Umbilical cord (tissue), 2 donors: ENCODE data around the gene MPZL3. TPM values are rescaled to one million over a fixed set of nuclear protein-coding genes. Genes with fewer than 3 reads are reported as not detected.

Experiments used
- DNase-seq: peaks from one replicate; pipeline ENCODE4 v3.0.0-alpha.2; 2015; ENCODE audit warnings: low spot score
- total RNA-seq: library from RNA; depleted of rRNA; stranded (reverse); fragments of >200 nt; gene quantifications from one replicate; pipeline ENCODE4 v1.2.3, GENCODE V29; 2014; ENCODE audit warnings: low replicate concordance; ENCODE audit not compliant: insufficient read depth

The MPZL3 gene
- total RNA-seq, 1 donor from 2014 or later, result 5.3 TPM

GRCh38 chr11:118232659-118233058 is 19.5 kb downstream of the MPZL3 start:
- DNase-seq, result no peak

GRCh38 chr11:118231461-118231860 is 20.7 kb downstream of the MPZL3 start:
- no peak for DNase-seq

- DNase-seq, result no peak
Measured at GRCh38 chr11:118230088-118230487, 22.1 kb downstream of the MPZL3 start.

- DNase-seq, result no peak
Measured at GRCh38 chr11:118229274-118229847, 22.8 kb downstream of the MPZL3 start.

GRCh38 chr11:118227865-118228785 is 24.0 kb downstream of the MPZL3 start:
- no peak for DNase-seq

- no peak for DNase-seq
Measured at GRCh38 chr11:118226781-118227180, 25.4 kb downstream of the MPZL3 start.

- peak; percentile 17 for DNase-seq
Measured at GRCh38 chr11:118226296-118226695, 25.9 kb downstream of the MPZL3 start.

- DNase-seq, result no peak
Measured at GRCh38 chr11:118224511-118225188, 27.5 kb downstream of the MPZL3 start, which contains the start of gene JAML. TSS of gene JAML (minus strand) at chr11:118225011. CDS start at chr11:118214866, 10,145 bp downstream.

GRCh38 chr11:118223992-118224391 is 28.2 kb downstream of the MPZL3 start:
- no peak for DNase-seq

- no peak for DNase-seq
Measured at GRCh38 chr11:118223570-118223969, 28.6 kb downstream of the MPZL3 start.

- no peak for DNase-seq
Measured at GRCh38 chr11:118222437-118222836, 29.7 kb downstream of the MPZL3 start.

- no peak for DNase-seq
Measured at GRCh38 chr11:118221419-118221818, 30.7 kb downstream of the MPZL3 start.

GRCh38 chr11:118219732-118220131 is 32.4 kb downstream of the MPZL3 start:
- DNase-seq, result no peak

- DNase-seq, result no peak
Measured at GRCh38 chr11:118219244-118219643, 32.9 kb downstream of the MPZL3 start.

GRCh38 chr11:118217575-118217974 is 34.6 kb downstream of the MPZL3 start:
- DNase-seq, result no peak

GRCh38 chr11:118216621-118217481 is 35.3 kb downstream of the MPZL3 start:
- no peak for DNase-seq

- DNase-seq, result no peak
Measured at GRCh38 chr11:118215765-118216164, 36.4 kb downstream of the MPZL3 start.

GRCh38 chr11:118215262-118215661 is 36.9 kb downstream of the MPZL3 start:
- no peak for DNase-seq

GRCh38 chr11:118214210-118214914 is 37.8 kb downstream of the MPZL3 start:
- DNase-seq, result peak; percentile 49

GRCh38 chr11:118213781-118214180 is 38.4 kb downstream of the MPZL3 start:
- no peak for DNase-seq

GRCh38 chr11:118213201-118213600 is 39.0 kb downstream of the MPZL3 start:
- no peak for DNase-seq
